G401 (cell line): ENCODE measurements around the gene SCN2B. TPM values are rescaled to one million over a fixed set of nuclear protein-coding genes. Genes with fewer than 3 reads are reported as not detected.

Source experiments
- DNase-seq: peaks from one replicate; pipeline ENCODE4 v3.0.0-alpha.2; 2015; ENCODE audit warnings: low spot score
- in situ Hi-C: cut with HindIII; loops from 2 replicates; pipeline ENCODE4 v1.10.0; 2016; ENCODE audit warnings: low sequenced_read_pairs, mixed read lengths
- total RNA-seq: library from RNA; depleted of rRNA; stranded (reverse); fragments of >200 nt; shearing (Covaris generic); gene quantifications from 2 replicates; pipeline ENCODE4 v1.2.3, GENCODE V29; 2014

The SCN2B gene
- total RNA-seq, 1 experiment from 2014 or later, result 0.10 TPM

GRCh38 chr11:118157186-118157895 lies 19.1 kb downstream of the SCN2B start:
- no peak for DNase-seq
- in situ Hi-C loops, result no loop called here

DNA sequence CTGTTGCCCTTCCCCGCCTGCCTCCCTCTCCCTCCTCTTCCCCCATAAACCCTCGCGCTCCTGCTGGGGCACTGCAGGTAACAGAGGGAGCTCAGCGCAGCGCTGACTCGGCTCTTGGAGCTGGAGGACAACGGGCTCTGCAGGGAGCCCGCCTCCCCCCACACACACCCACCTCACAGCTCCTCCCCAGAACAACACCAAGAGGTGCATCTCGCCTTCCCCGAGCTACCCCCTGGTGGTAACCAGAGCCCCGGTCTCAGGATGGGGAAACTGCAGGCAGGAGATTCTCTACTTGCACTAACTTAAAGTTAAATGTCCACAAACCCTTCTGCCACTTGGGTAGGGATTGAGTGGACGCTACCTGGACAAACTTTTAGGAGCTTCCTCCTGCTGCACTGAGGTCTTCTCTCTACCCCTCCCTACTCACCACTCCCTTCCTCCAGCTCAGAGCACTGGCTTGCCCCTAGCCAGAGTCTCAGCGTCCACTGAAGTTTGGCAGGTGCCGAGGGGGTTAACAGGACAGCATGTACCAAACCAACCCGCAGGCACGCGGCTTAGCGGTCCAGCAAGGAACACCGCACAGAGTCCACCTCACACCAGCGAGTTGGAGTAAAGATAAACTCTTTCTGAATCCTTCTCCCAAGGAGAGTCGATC lies 19.8 kb downstream of the SCN2B start:
- no peak for DNase-seq
- in situ Hi-C loops, result no loop called here

DNA sequence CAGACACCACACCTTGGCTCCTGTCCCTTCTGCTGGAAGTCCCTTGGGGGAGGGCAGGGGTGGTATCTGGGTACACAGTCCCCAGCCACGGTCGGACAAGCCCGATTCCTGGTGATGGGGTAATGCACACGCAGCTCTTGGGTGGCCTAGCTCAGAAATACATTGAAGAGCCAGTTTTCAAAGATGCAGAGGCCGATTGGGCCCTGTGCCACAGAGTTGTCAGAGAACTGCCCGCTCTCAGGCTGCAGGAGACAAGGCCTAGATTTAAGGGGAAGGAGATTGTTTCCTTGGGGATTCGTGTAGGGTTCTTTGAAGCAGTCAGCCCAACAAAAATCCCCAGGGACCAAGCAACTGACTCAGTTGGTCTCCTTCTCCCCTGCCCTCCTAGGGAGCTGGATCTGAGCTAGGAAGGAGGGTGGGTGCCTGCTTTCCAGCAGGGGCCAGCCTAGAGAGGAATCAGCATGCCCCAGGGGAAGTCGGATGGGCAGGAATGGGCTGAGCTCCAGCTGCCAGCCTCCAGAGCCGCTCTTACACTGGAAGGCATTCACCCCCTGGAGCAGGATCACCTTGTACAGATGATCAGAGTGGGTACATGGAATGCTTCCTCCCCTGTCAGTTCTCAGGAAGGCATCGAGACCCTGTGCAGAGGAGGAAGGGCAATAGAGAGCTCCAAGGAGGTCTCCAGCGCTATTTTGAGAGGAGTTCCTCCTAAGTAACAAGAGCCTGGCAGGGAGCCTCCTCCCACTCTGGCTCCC lies 20.5 kb downstream of the SCN2B start:
- in situ Hi-C loops, result no loop called here
- no peak for DNase-seq

- in situ Hi-C loops, result no loop called here
- DNase-seq, result no peak
Measured at GRCh38 chr11:118154641-118155040, 21.8 kb downstream of the SCN2B start.

- DNase-seq, result no peak
- in situ Hi-C loops, result no loop called here
Measured at GRCh38 chr11:118153976-118154375, 22.5 kb downstream of the SCN2B start.

DNA sequence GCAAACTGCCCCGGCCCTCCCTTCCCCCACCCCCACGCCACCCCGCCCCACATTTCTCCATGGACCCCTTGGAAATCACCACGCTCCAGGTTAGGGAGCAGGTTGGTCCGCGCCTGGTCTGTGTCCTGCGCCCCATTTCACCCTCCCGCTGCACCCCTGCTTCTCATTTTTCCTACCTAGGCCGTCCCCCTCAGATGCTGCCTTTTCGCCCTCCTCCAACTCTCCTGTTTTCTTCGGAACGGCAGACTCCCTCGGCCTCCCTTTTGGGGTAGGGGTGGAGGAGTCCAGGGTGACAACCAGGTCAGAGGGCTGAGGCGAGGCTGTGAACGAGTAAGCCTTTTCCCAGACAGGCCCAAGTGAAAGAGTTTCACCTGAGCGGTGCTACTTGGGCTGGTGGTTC lies 22.9 kb downstream of the SCN2B start:
- DNase-seq, result no peak
- in situ Hi-C loops, result no loop called here

DNA sequence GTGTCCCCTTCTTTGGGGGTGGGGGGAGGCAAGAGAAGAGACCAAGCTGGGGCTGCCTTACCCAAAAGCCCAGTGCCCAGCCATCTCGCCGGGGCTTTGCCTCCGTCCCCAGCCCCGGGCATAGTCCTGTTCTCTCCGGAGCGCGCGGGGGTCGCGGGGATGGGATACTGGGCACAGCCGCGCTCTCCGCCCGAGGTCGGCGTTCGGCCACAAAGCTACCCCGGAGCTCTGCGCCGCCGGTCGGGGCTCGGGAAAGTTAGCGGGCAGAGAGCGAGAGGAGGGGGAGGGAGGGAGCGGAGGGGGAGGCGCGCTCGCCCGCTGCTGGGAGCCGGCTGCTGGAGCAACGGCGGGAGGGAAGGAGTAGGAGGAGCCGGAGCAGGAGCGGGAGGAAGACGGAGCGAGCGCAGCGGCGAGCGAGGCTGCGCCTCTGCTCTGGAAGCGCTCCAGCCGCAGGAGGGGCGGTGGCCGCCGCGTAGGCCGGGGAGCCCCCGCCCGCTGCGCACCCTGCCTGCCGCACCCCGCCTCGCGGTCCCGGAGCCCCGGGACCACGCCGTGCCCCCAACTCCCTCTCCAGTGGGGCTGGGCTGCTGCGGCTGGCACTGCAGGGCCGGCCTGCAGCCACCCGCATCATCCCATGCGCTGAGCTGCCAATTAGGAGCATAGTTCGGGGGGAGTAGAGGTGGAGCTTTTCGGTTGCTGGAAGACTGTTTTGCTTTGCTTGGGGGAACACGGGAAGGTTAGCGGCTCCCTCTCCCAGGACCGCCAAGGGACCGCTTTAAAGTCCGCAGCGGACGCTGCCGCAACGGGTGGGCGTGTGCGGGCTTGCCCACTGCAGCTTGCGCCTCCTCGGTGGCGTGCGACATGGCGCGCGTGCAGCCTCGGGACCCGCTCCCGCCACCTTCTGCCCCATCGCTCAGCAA lies 23.6 kb downstream of the SCN2B start, which contains the start of gene SCN4B:
Gene SCN4B, minus strand, starts transcription at position 272 of the 920 bp plus-strand sequence. Its CDS starts 150 bp downstream, at position 122.
- in situ Hi-C loops, result no loop called here
- peak; percentile 85 for DNase-seq

DNA sequence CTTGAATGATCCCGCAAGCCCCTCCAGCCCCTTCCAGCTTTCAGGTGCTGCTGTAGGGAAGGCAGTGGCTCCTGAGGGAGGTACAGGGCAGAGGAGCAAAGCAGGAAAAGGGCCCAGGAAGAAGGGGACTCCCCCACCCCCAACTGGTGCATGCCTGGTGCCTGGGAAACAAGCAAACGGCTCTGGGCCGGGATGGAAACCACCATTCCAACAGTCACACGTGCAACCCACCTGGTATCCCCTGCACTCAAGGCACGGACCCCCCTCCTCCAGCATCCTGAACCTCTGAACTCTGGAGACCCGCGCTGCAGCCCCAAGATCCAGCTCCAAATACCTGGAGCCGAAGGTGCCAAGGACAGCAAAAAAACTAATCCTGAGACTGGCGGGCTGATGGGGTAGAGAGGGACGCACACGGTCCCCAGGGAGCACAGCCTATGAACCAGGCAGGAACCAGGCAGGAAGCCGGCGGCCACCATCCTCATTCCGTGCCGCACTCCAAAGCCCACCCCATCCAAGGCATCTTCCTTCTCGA lies 24.4 kb downstream of the SCN2B start:
- in situ Hi-C loops, result no loop called here
- DNase-seq, result no peak

DNA sequence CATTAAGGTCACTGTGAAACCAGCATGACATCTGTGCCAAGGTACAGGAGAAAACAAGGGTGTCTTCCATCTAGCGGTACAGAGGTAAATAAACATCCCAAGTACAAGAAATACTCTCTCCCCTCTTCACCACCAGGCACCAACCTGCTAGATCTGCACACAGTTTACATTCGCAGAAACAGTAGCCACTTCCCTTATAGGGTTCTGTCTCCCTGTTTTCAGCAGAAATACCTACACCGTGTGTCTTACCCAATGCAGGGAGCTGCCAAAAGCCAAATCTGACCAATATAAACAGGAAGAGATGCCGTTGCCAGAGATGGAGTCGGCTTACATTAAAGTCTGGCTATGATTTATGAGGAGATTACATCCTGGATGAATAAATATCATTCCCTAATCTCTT lies 25.0 kb downstream of the SCN2B start:
- peak; percentile 70 for DNase-seq
- in situ Hi-C loops, result no loop called here

GRCh38 chr11:118149493-118149892 lies 26.9 kb downstream of the SCN2B start:
- no peak for DNase-seq
- in situ Hi-C loops, result no loop called here

GRCh38 chr11:118148856-118149255 lies 27.6 kb downstream of the SCN2B start:
- no peak for DNase-seq
- in situ Hi-C loops, result no loop called here

DNA sequence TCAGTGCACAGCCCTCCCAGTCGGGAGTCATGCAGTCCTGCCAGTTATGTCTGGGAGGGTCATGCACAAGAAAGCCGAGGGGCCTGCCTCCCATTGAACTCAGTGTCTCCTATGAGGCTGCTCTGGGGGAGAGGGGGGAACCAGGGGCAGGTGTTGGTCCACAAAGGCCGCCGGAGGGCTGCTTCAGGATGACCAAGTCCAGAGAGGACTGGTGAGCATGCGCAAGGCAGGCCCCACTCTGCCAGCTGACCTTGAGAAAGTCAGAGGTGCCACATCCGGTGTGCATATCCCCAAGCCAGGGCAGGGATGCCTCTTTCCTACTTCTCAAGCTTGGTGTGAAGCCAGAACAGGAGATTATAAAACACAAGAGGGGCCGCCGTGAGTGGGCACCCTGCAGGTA lies 28.2 kb downstream of the SCN2B start:
- in situ Hi-C loops, result no loop called here
- no peak for DNase-seq

- in situ Hi-C loops, result no loop called here
Measured at GRCh38 chr11:118147502-118147901, 28.9 kb downstream of the SCN2B start.

GRCh38 chr11:118146554-118146953 lies 29.9 kb downstream of the SCN2B start:
- in situ Hi-C loops, result no loop called here
- DNase-seq, result no peak

More at GRCh38 chr11:118147502-118147901, 28.9 kb downstream of the SCN2B start:
- DNase-seq, result no peak

GRCh38 chr11:118145285-118146227 lies 30.9 kb downstream of the SCN2B start:
- DNase-seq, result peak; percentile 94
- in situ Hi-C loops, result no loop called here

DNA sequence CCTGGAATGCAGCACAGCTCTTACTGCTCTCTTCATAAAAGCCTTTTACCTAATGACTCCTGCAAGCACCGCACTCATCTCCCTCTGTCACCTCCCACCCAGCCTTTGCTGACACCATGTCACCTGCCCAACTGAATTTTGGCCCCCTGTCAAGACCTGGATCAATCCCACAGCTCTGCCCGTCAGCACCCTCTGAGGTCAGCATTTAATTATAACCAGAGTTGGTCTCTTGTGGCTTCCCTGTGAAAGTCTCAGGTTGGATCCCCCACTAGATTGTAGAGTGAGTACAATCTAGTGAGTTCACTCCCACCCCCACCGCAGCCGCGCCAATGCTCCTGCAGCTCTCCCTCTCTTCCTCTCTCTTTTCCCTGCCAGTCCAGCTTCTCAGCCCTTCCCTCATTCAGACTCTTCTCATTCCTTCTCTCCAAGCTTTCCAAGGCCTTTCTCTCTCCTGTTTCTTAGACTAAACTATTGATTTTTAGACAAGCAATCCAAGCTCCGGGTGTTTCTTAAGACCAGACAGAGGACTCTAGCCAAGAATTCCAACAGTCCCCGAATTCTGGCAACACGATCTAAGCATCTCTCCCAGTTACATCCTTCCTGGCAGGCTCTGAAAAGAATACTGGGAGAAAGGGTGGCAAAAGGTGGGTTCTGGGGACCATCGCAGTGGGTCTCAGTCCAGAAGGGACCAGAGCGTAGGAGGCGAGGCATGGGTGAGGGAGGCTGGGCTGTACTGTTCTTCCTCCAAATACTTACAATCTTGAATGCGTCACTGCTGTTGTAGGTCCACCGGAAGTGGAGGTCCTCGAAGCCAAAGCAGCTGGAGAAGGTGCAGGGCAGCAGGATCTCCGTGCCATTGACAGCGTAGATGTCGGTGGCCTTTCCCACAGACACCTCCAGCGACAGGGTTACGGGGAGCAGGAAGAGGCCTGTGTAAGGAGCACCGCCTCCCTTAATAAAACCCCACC lies 31.9 kb downstream of the SCN2B start:
- in situ Hi-C loops, result no loop called here
- DNase-seq, result peak; percentile 68
